K562 (cell line): ENCODE results near the gene CHMP2A. TPM values are rescaled to one million over a fixed set of nuclear protein-coding genes. Genes with fewer than 3 reads are reported as not detected.

Experiments used
- ADNP ChIP-seq: fragments of 200-800 bp; sonication (Bioruptor generic); IDR thresholded peaks from 2 replicates; pipeline ENCODE4 v1.6.1; 2016; ENCODE audit warnings: missing genetic modification characterization, missing compliant biosample characterization
- ARHGAP35 ChIP-seq: fragments of 450-650 bp; IDR thresholded peaks from 2 replicates; pipeline ENCODE4 v1.6.1; 2018; ENCODE audit not compliant: partially characterized antibody
- ATF7 ChIP-seq: fragments of 450-650 bp; IDR thresholded peaks from 2 replicates; pipeline ENCODE4 v1.7.1; 2014; ENCODE audit warnings: mild to moderate bottlenecking, moderate library complexity
- CBFA2T2 ChIP-seq: fragments of 450-650 bp; conservative IDR thresholded peaks from 2 replicates; pipeline ENCODE4 v1.6.1; 2017; ENCODE audit warnings: mild to moderate bottlenecking
- CEBPB ChIP-seq: fragments of 450-650 bp; IDR thresholded peaks from 2 replicates; pipeline ENCODE4 v1.6.1; 2016; ENCODE audit warnings: missing genetic modification characterization, missing compliant biosample characterization
- CHCHD3 ChIP-seq: fragments of 250-450 bp; sonication (Bioruptor Pico); IDR thresholded peaks from 2 replicates; pipeline ENCODE4 v2.1.2; 2022; ENCODE audit warnings: mild to moderate bottlenecking
- EP300 ChIP-seq: IDR thresholded peaks from 2 replicates; pipeline ENCODE4 v1.6.1; 2012; ENCODE audit warnings: low read length, improper control_type of control experiment
- GATAD2A ChIP-seq: fragments of 450-650 bp; IDR thresholded peaks from 2 replicates; pipeline ENCODE4 v1.6.1; 2017
- HMG20A ChIP-seq: fragments of 450-650 bp; formaldehyde crosslinking; conservative IDR thresholded peaks from 2 replicates; pipeline ENCODE4 v1.4.0; 2020; ENCODE audit warnings: mild to moderate bottlenecking, mixed read lengths
- NCOA1 ChIP-seq: fragments of 450-650 bp; IDR thresholded peaks from 2 replicates; pipeline ENCODE4 v1.6.1; 2016; ENCODE audit warnings: low read depth
- NEUROD1 ChIP-seq: fragments of 150-350 bp; IDR thresholded peaks from 2 replicates; pipeline ENCODE4 v1.6.1; 2014; ENCODE audit warnings: borderline replicate concordance, low read length, low read depth; ENCODE audit not compliant: partially characterized antibody
- NFE2 ChIP-seq: IDR thresholded peaks from 2 replicates; pipeline ENCODE4 v1.6.1; 2014; ENCODE audit warnings: antibody characterized with exemption, low read depth
- PRPF4 ChIP-seq: fragments of 200-400 bp; formaldehyde crosslinking; IDR thresholded peaks from one replicate; pipeline ENCODE4 v1.6.1; 2017; ENCODE audit warnings: low read length, low read depth, mild to moderate bottlenecking; ENCODE audit not compliant: insufficient read depth, poor library complexity, severe bottlenecking
- SRSF7 ChIP-seq: fragments of 200-400 bp; formaldehyde crosslinking; optimal IDR thresholded peaks from 2 replicates; pipeline ENCODE3; 2017; ENCODE audit warnings: mild to moderate bottlenecking, low read depth, low read length
- YY1 ChIP-seq, 3 experiments: IDR thresholded peaks; 2 replicates each; pipeline ENCODE4 v1.6.1; 2011; ENCODE audit warnings: low read length in 2 of 3, mild to moderate bottlenecking in 2 of 3, moderate library complexity in 2 of 3, borderline replicate concordance in 1 of 3, control low read depth in 1 of 3, low read depth in 1 of 3; ENCODE audit not compliant: insufficient read depth in 3 of 3, insufficient replicate concordance in 2 of 3, control insufficient read depth in 1 of 3, insufficient read length in 1 of 3; ENCODE audit errors: extremely low read depth in 1 of 3
- ZC3H11A ChIP-seq: IDR thresholded peaks from 2 replicates; pipeline ENCODE4 v1.6.1; 2012; ENCODE audit warnings: low read depth, low read length, improper control_type of control experiment
- ZNF24 ChIP-seq: fragments of 450-650 bp; IDR thresholded peaks from 2 replicates; pipeline ENCODE4 v1.6.1; 2016
- ZNF444 ChIP-seq: fragments of 250-450 bp; sonication (Bioruptor Pico); IDR thresholded peaks from 2 replicates; pipeline ENCODE4 v1.4.0; 2020; ENCODE audit warnings: mild to moderate bottlenecking, moderate library complexity
- ZNF695 ChIP-seq: fragments of 450-650 bp; formaldehyde crosslinking; IDR thresholded peaks from 2 replicates; pipeline ENCODE4 v1.4.0; 2020; ENCODE audit warnings: mild to moderate bottlenecking, moderate library complexity
- polyA plus RNA-seq, 8 experiments: library from polyadenylated mRNA; depleted of rRNA in 4 of 8; stranded (reverse) in 5 of 8; unstranded in 3 of 8; fragments of >200 nt; fragmentation: Nextera tagmentation in 2 of 8; fragmentation: Illumina TruSeq in 1 of 8; extraction: Ambion mirVana in 2 of 8; extraction: Trizol in 1 of 8; gene quantifications; 2 replicates each; pipeline versions ENCODE4 v1.2.1 to v1.2.3, GENCODE V29; 2011 to 2014; ENCODE audit warnings: inconsistent platforms in 1 of 8, missing spikeins in 1 of 8
- total RNA-seq, 7 experiments: library from RNA; depleted of rRNA in 6 of 7; stranded (reverse); fragments of >200 nt in 6 of 7; fragmentation: Illumina TruSeq in 2 of 7; extraction: Trizol in 2 of 7; gene quantifications; 2 replicates each; pipeline versions ENCODE4 v1.2.1 to v1.2.3, GENCODE V29; 2011 to 2021; ENCODE audit warnings: low replicate concordance in 1 of 7
- TF ChIP-seq, protein P1 (sequence below): fragments of 450-650 bp; conservative IDR thresholded peaks from 2 replicates; pipeline ENCODE4 v1.6.1; 2016; ENCODE audit warnings: missing genetic modification characterization, low read depth, mild to moderate bottlenecking, missing compliant biosample characterization, moderate library complexity
- TF ChIP-seq, protein P2 (sequence below): sonication (generic); formaldehyde crosslinking; IDR thresholded peaks from 2 replicates; pipeline ENCODE4 v1.8.0; 2022; ENCODE audit warnings: missing genetic modification reagents, mild to moderate bottlenecking, moderate library complexity, borderline replicate concordance
- TF ChIP-seq, protein P3 (sequence below), 2 experiments: fragments of 450-650 bp in 1 of 2; sonication (generic) in 1 of 2; formaldehyde crosslinking in 1 of 2; IDR thresholded peaks in 1 of 2; conservative IDR thresholded peaks in 1 of 2; 2 replicates each; pipeline versions ENCODE4 v1.6.1 to v1.8.1; 2016 to 2023; ENCODE audit warnings: mild to moderate bottlenecking in 2 of 2, moderate library complexity in 2 of 2, inconsistent platforms in 1 of 2, missing genetic modification reagents in 1 of 2
- TF ChIP-seq, protein P4 (sequence below): sonication (generic); formaldehyde crosslinking; IDR thresholded peaks from 2 replicates; pipeline ENCODE4 v1.8.0; 2022; ENCODE audit warnings: mild to moderate bottlenecking, low read depth, missing genetic modification reagents

Gene CHMP2A
- total and polyA plus RNA-seq, 9 of the 15 experiments (the other 6 are each of a cell fraction or from before 2014, with no cell fraction given), result 57.6 to 159 (median 87.2) TPM

DNA sequence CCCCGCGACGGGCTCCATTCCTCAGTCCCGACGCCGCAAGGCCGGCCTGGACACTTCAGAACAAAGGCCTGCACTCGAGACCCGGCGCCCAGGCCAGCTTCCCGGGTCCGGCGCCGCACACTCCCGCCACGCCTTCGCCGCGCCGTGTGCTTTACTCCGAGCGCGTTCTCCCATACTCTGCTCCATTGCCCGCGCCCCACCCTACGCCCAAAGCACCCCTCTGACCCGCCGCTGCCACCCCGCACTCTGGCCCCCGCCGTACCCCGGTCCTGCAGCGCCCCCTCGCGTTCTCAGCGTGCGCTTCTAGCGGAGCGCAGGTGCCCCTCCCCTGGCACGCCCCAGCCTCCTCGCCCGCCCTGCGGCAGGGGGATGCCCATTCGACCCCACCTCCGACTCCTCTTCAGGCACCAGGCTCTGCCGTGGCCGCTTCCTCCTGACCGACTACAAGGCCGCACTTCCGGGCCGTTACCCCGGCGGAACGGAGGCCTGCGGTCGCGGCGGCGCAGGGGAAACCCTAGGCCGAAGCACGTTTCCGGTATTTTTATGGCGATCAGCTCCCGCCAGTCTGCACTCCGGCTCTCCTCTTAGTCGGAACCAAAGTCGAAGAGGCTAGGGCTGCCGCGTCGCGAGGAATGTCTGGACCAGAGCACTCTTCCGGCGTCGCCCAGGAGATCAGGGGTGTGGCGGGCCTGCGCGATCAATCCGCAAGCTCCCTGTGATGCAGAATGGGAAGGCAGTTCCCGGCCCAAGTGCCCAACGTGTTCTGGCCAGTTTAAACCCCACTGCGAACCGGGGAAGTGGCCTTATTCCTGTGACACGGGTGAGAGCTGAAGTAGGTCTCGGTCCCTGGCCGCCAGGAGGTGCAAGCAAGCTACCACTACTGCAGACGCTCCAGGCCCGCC lies 35.3 kb downstream of the CHMP2A start, which contains the start of gene ZBTB45 (continued):
- no peak for TF ChIP-seq ARHGAP35
- peak; percentile 29; the same call in 1 of the 2 replicates for TF ChIP-seq NFE2
- no peak for TF ChIP-seq CEBPB (tag)
- TF ChIP-seq ZC3H11A, result no peak; the same call in none of the 2 replicates
- peak; percentile 75 for TF ChIP-seq NEUROD1
- TF ChIP-seq EP300, result peak; percentile 15; the same call in 1 of the 2 replicates
- TF ChIP-seq PRPF4, result peak; percentile 53
- TF ChIP-seq SRSF7, result no peak
- peak; percentile 99 for TF ChIP-seq NCOA1
- TF ChIP-seq, protein P1, sequence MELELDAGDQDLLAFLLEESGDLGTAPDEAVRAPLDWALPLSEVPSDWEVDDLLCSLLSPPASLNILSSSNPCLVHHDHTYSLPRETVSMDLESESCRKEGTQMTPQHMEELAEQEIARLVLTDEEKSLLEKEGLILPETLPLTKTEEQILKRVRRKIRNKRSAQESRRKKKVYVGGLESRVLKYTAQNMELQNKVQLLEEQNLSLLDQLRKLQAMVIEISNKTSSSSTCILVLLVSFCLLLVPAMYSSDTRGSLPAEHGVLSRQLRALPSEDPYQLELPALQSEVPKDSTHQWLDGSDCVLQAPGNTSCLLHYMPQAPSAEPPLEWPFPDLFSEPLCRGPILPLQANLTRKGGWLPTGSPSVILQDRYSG (tag), result no peak
- TF ChIP-seq ZNF24, result peak; percentile 31
- no peak for TF ChIP-seq ZNF695 (CRISPR knock-in tag)
- TF ChIP-seq ZNF444 (CRISPR knock-in tag), result no peak
- peak; percentile 92 for TF ChIP-seq GATAD2A
- TF ChIP-seq, protein P2, sequence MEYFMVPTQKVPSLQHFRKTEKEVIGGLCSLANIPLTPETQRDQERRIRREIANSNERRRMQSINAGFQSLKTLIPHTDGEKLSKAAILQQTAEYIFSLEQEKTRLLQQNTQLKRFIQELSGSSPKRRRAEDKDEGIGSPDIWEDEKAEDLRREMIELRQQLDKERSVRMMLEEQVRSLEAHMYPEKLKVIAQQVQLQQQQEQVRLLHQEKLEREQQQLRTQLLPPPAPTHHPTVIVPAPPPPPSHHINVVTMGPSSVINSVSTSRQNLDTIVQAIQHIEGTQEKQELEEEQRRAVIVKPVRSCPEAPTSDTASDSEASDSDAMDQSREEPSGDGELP (CRISPR knock-in tag), result peak; percentile 91
- TF ChIP-seq, protein P3, sequence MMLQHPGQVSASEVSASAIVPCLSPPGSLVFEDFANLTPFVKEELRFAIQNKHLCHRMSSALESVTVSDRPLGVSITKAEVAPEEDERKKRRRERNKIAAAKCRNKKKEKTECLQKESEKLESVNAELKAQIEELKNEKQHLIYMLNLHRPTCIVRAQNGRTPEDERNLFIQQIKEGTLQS (IDR thresholded peaks at IDR 0.05), result no peak
- TF ChIP-seq, protein P3 (CRISPR knock-in tag; conservative IDR thresholded peaks at IDR 0.05), result peak; percentile 49; the same call in 1 of the 2 replicates
- TF ChIP-seq HMG20A (CRISPR knock-in tag), result no peak
- peak; percentile 51 to 90 (median 86) for TF ChIP-seq YY1 (IDR thresholded peaks at IDR 0.05; ENCODE audit: borderline replicate concordance in 1 of 3, control insufficient read depth in 1 of 3, extremely low read depth in 1 of 3, insufficient read depth in 3 of 3, insufficient read length in 1 of 3, insufficient replicate concordance in 2 of 3, low read depth in 1 of 3, low read length in 2 of 3)
- TF ChIP-seq CHCHD3 (CRISPR knock-in tag), result no peak
- TF ChIP-seq ADNP (tag), result no peak
- TF ChIP-seq, protein P4, sequence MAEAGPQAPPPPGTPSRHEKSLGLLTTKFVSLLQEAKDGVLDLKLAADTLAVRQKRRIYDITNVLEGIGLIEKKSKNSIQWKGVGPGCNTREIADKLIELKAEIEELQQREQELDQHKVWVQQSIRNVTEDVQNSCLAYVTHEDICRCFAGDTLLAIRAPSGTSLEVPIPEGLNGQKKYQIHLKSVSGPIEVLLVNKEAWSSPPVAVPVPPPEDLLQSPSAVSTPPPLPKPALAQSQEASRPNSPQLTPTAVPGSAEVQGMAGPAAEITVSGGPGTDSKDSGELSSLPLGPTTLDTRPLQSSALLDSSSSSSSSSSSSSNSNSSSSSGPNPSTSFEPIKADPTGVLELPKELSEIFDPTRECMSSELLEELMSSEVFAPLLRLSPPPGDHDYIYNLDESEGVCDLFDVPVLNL (CRISPR knock-in tag), result no peak; the same call in 1 of the 2 replicates
- TF ChIP-seq CBFA2T2, result no peak
- TF ChIP-seq ATF7, result peak; percentile 80
